ENCODE data around the gene ASAH2. TPM values are rescaled to one million over a fixed set of nuclear protein-coding genes. Genes with fewer than 3 reads are reported as not detected.
"Not testable (repeated sequence)": the region's sequence is repeated elsewhere in the genome, so short reads cannot be mapped to it uniquely, and the experiment has no call there.

The ASAH2 gene
- total RNA-seq, 1 donor from 2014 or later = 1.7 TPM

- Mint-ChIP-seq H3K9me3 (no peaks in the 10 kb centered on the region), H3K27ac (no peak overlapping the region), H3K27me3 (ENCODE audit: low read depth) (peaks cover 70% of the 10 kb centered on the region), H3K36me3 (ENCODE audit: low read depth) (no peaks in the 10 kb centered on the region), H3K4me1 (ENCODE audit: low read depth) (peaks cover 1% of the 10 kb centered on the region), H3K4me3 (ENCODE audit: low read depth) (no peak overlapping the region)
- intact Hi-C loops (cut with micrococcal nuclease) = no loop called here
- DNase-seq (ENCODE audit: low spot score) = no peak
These were observed 28.9 kb upstream of the ASAH2 start for GRCh38 chr10:50280049-50280841.

GRCh38 chr10:50279489-50279888, 28.2 kb upstream of the ASAH2 start:
- DNase-seq (ENCODE audit: low spot score) = no peak
- Mint-ChIP-seq H3K27me3 (ENCODE audit: low read depth) (peaks cover 72% of the 10 kb centered on the region), H3K4me1 (ENCODE audit: low read depth) (peaks cover 1% of the 10 kb centered on the region), H3K36me3 (ENCODE audit: low read depth) (no peaks in the 10 kb centered on the region), H3K4me3 (ENCODE audit: low read depth) (no peak overlapping the region), H3K9me3 (no peaks in the 10 kb centered on the region), H3K27ac (no peak overlapping the region)
- intact Hi-C loops (cut with micrococcal nuclease) = loop anchor here (5.0 kb wide), 1 partner anchor 153 kb away; no protein-coding TSS in a partner anchor

- no peaks in the 10 kb centered on the region for H3K9me3 Mint-ChIP-seq
- DNase-seq (ENCODE audit: low spot score) = no peak
- H3K27me3 Mint-ChIP-seq (ENCODE audit: low read depth) = peaks cover 53% of the 10 kb centered on the region
- H3K4me3 Mint-ChIP-seq (ENCODE audit: low read depth) = no peak overlapping the region
- no peak overlapping the region for H3K27ac Mint-ChIP-seq
- peaks cover 1% of the 10 kb centered on the region for H3K4me1 Mint-ChIP-seq (ENCODE audit: low read depth)
- H3K36me3 Mint-ChIP-seq (ENCODE audit: low read depth) = no peaks in the 10 kb centered on the region
- intact Hi-C loops (cut with micrococcal nuclease) = loop anchor here (5.0 kb wide), 1 partner anchor 157 kb away; no protein-coding TSS in a partner anchor
These were observed 24.4 kb upstream of the ASAH2 start for GRCh38 chr10:50275650-50276235.

GRCh38 chr10:50272531-50272930, 21.2 kb upstream of the ASAH2 start:
- Mint-ChIP-seq H3K27me3 (ENCODE audit: low read depth) (peaks cover 39% of the 10 kb centered on the region), H3K9me3 (no peaks in the 10 kb centered on the region), H3K4me3 (ENCODE audit: low read depth) (no peak overlapping the region), H3K27ac (no peak overlapping the region), H3K4me1 (ENCODE audit: low read depth) (peaks cover 1% of the 10 kb centered on the region), H3K36me3 (ENCODE audit: low read depth) (no peaks in the 10 kb centered on the region)
- no peak for DNase-seq (ENCODE audit: low spot score)
- intact Hi-C loops (cut with micrococcal nuclease) = no loop called here

GRCh38 chr10:50271564-50272250, 20.4 kb upstream of the ASAH2 start:
- no peak overlapping the region for H3K27ac Mint-ChIP-seq
- peaks cover 1% of the 10 kb centered on the region for H3K4me1 Mint-ChIP-seq (ENCODE audit: low read depth)
- peaks cover 35% of the 10 kb centered on the region for H3K27me3 Mint-ChIP-seq (ENCODE audit: low read depth)
- no peak overlapping the region for H3K4me3 Mint-ChIP-seq (ENCODE audit: low read depth)
- DNase-seq (ENCODE audit: low spot score) = no peak
- H3K9me3 Mint-ChIP-seq = no peaks in the 10 kb centered on the region
- no peaks in the 10 kb centered on the region for H3K36me3 Mint-ChIP-seq (ENCODE audit: low read depth)
- intact Hi-C loops (cut with micrococcal nuclease) = no loop called here

GRCh38 chr10:50267877-50268276, 16.6 kb upstream of the ASAH2 start:
- H3K27me3 Mint-ChIP-seq (ENCODE audit: low read depth) = peaks cover 49% of the 10 kb centered on the region
- DNase-seq (ENCODE audit: low spot score); H3K27ac Mint-ChIP-seq; H3K4me3 Mint-ChIP-seq (ENCODE audit: low read depth); H3K36me3 Mint-ChIP-seq (ENCODE audit: low read depth); intact Hi-C loops (cut with micrococcal nuclease); H3K4me1 Mint-ChIP-seq (ENCODE audit: low read depth); H3K9me3 Mint-ChIP-seq: not testable (repeated sequence)

GRCh38 chr10:50262625-50263024, 11.3 kb upstream of the ASAH2 start:
- not testable (repeated sequence) for H3K36me3 Mint-ChIP-seq (ENCODE audit: low read depth); H3K9me3 Mint-ChIP-seq; H3K4me3 Mint-ChIP-seq (ENCODE audit: low read depth); H3K27ac Mint-ChIP-seq; DNase-seq (ENCODE audit: low spot score)
- Mint-ChIP-seq H3K27me3 (ENCODE audit: low read depth) (peaks cover 57% of the 10 kb centered on the region), H3K4me1 (ENCODE audit: low read depth) (peaks cover 27% of the 10 kb centered on the region)
- intact Hi-C loops (cut with micrococcal nuclease) = loop anchor here (5.0 kb wide), 1 partner anchor 250 kb away; no protein-coding TSS in a partner anchor

- intact Hi-C loops (cut with micrococcal nuclease) = loop anchor here (1.0 to 5.0 kb wide), 4 partner anchors 136 to 376 kb away; no protein-coding TSS in a partner anchor
- Mint-ChIP-seq H3K4me1 (ENCODE audit: low read depth) (peaks cover 29% of the 10 kb centered on the region), H3K9me3 (no peaks in the 10 kb centered on the region), H3K27me3 (ENCODE audit: low read depth) (peaks cover 60% of the 10 kb centered on the region), H3K4me3 (ENCODE audit: low read depth) (no peak overlapping the region), H3K27ac (no peak overlapping the region), H3K36me3 (ENCODE audit: low read depth) (no peaks in the 10 kb centered on the region)
- peak; percentile 22 for DNase-seq (ENCODE audit: low spot score)
These were observed 9.5 kb upstream of the ASAH2 start for GRCh38 chr10:50260791-50261281.

GRCh38 chr10:50254479-50254878, 3.2 kb upstream of the ASAH2 start:
- no peak for DNase-seq (ENCODE audit: low spot score)
- no peak overlapping the region for H3K27ac Mint-ChIP-seq
- H3K27me3 Mint-ChIP-seq (ENCODE audit: low read depth) = peaks cover 67% of the 10 kb centered on the region

GRCh38 chr10:50250096-50250854, 1.0 kb downstream of the ASAH2 start:
- peaks cover 66% of the 10 kb centered on the region for H3K27me3 Mint-ChIP-seq (ENCODE audit: low read depth)
- no peaks in the 10 kb centered on the region for H3K36me3 Mint-ChIP-seq (ENCODE audit: low read depth)
- H3K4me3 Mint-ChIP-seq (ENCODE audit: low read depth) = no peak overlapping the region
- no peaks in the 10 kb centered on the region for H3K9me3 Mint-ChIP-seq
- no peak overlapping the region for H3K27ac Mint-ChIP-seq
- DNase-seq (ENCODE audit: low spot score) = no peak
- no peaks in the 10 kb centered on the region for H3K4me1 Mint-ChIP-seq (ENCODE audit: low read depth)
- intact Hi-C loops (cut with micrococcal nuclease) = no loop called here

More at GRCh38 chr10:50254479-50254878, 3.2 kb upstream of the ASAH2 start:
- intact Hi-C loops (cut with micrococcal nuclease) = no loop called here
- Mint-ChIP-seq H3K36me3 (ENCODE audit: low read depth) (no peaks in the 10 kb centered on the region), H3K4me1 (ENCODE audit: low read depth) (peaks cover 9% of the 10 kb centered on the region), H3K9me3 (no peaks in the 10 kb centered on the region), H3K4me3 (ENCODE audit: low read depth) (no peak overlapping the region)

- Mint-ChIP-seq H3K9me3 (no peaks in the 10 kb centered on the region), H3K4me3 (ENCODE audit: low read depth) (no peak overlapping the region), H3K36me3 (ENCODE audit: low read depth) (no peaks in the 10 kb centered on the region), H3K27ac (no peak overlapping the region), H3K27me3 (ENCODE audit: low read depth) (peaks cover 65% of the 10 kb centered on the region), H3K4me1 (ENCODE audit: low read depth) (no peaks in the 10 kb centered on the region)
- intact Hi-C loops (cut with micrococcal nuclease) = no loop called here
- DNase-seq (ENCODE audit: low spot score) = no peak
These were observed 2.7 kb downstream of the ASAH2 start for GRCh38 chr10:50248598-50248997.

GRCh38 chr10:50248062-50248461, 3.3 kb downstream of the ASAH2 start:
- Mint-ChIP-seq H3K27me3 (ENCODE audit: low read depth) (peaks cover 63% of the 10 kb centered on the region), H3K27ac (no peak overlapping the region), H3K4me3 (ENCODE audit: low read depth) (no peak overlapping the region), H3K4me1 (ENCODE audit: low read depth) (no peaks in the 10 kb centered on the region), H3K9me3 (no peaks in the 10 kb centered on the region), H3K36me3 (ENCODE audit: low read depth) (no peaks in the 10 kb centered on the region)
- no peak for DNase-seq (ENCODE audit: low spot score)
- intact Hi-C loops (cut with micrococcal nuclease) = no loop called here

All from activated T-helper 2 cell treated with anti-CD3 and anti-CD28 coated beads, Interferon-gamma antibody, Interleukin-2, Interleukin-4, amounts not matched to agents 10 μg/mL and 5 μg/mL and 100 μg/mL, durations not matched to agents 14 hours and 24 hours and 36 hours (primary cell).